GM23248 (cell line): ENCODE results near the gene CD84. TPM values are rescaled to one million over a fixed set of nuclear protein-coding genes. Genes with fewer than 3 reads are reported as not detected.
"Not testable (repeated sequence)": the region's sequence is repeated elsewhere in the genome, so short reads cannot be mapped to it uniquely, and the experiment has no call there.

ENCODE experiments used
- DNase-seq: peaks from one replicate; pipeline ENCODE4 v3.0.0-alpha.2; 2015
- H2AFZ ChIP-seq: fragments of 200-600 bp; sonication (generic); 2 replicates; pipeline ENCODE4 v1.6.1; 2016; ENCODE audit warnings: antibody characterized with exemption
- H3F3A ChIP-seq: fragments of 200-600 bp; sonication (generic); 2 replicates; pipeline ENCODE4 v1.6.1; 2016; ENCODE audit warnings: mild to moderate bottlenecking, antibody characterized with exemption, mixed run types; ENCODE audit not compliant: insufficient read depth
- H3K27ac ChIP-seq: fragments of 200-600 bp; sonication (generic); 2 replicates; pipeline ENCODE4 v1.5.1; 2016; ENCODE audit warnings: mild to moderate bottlenecking
- H3K27me3 ChIP-seq: fragments of 200-600 bp; sonication (generic); replicated peaks from 2 replicates; pipeline ENCODE4 v1.6.1; 2016; ENCODE audit warnings: mild to moderate bottlenecking; ENCODE audit not compliant: insufficient read depth
- H3K36me3 ChIP-seq: fragments of 200-600 bp; sonication (generic); 2 replicates; pipeline ENCODE4 v1.6.1; 2016; ENCODE audit warnings: low read depth, mild to moderate bottlenecking
- H3K4me1 ChIP-seq: fragments of 200-600 bp; sonication (generic); 2 replicates; pipeline ENCODE4 v1.6.1; 2016; ENCODE audit warnings: mild to moderate bottlenecking; ENCODE audit not compliant: insufficient read depth
- H3K4me2 ChIP-seq: fragments of 200-600 bp; sonication (generic); one replicate; pipeline ENCODE4 v1.6.1; 2016; ENCODE audit warnings: mild to moderate bottlenecking; ENCODE audit not compliant: unreplicated experiment
- H3K4me3 ChIP-seq: fragments of 200-600 bp; sonication (generic); 2 replicates; pipeline ENCODE4 v1.5.1; 2016; ENCODE audit warnings: mild to moderate bottlenecking
- H3K79me2 ChIP-seq: fragments of 200-600 bp; sonication (generic); 2 replicates; pipeline ENCODE4 v1.6.1; 2016; ENCODE audit warnings: mild to moderate bottlenecking; ENCODE audit not compliant: insufficient read depth
- H3K9ac ChIP-seq: fragments of 200-600 bp; sonication (generic); 2 replicates; pipeline ENCODE4 v1.6.1; 2016; ENCODE audit warnings: mild to moderate bottlenecking
- H3K9me2 ChIP-seq: fragments of 200-600 bp; sonication (generic); 2 replicates; pipeline ENCODE4 v1.6.1; 2016; ENCODE audit warnings: mixed run types, mild to moderate bottlenecking, moderate library complexity; ENCODE audit not compliant: insufficient read depth
- H3K9me3 ChIP-seq: fragments of 200-600 bp; sonication (generic); one replicate; pipeline ENCODE4 v1.6.1; 2017; ENCODE audit warnings: low read depth
- H4K20me1 ChIP-seq: fragments of 200-600 bp; sonication (generic); 2 replicates; pipeline ENCODE4 v1.6.0; 2016; ENCODE audit not compliant: insufficient read depth
- EZH2 ChIP-seq: fragments of 200-600 bp; sonication (generic); IDR thresholded peaks from 2 replicates; pipeline ENCODE4 v1.6.1; 2018; ENCODE audit warnings: antibody characterized with exemption, mild to moderate bottlenecking; ENCODE audit not compliant: insufficient read depth, poor library complexity, severe bottlenecking
- EZH2phosphoT487 ChIP-seq: fragments of 200-600 bp; sonication (generic); IDR thresholded peaks from 2 replicates; pipeline ENCODE4 v1.6.1; 2018; ENCODE audit warnings: antibody characterized with exemption, moderate library complexity, mild to moderate bottlenecking, low read depth; ENCODE audit not compliant: insufficient read depth
- WGBS, 2 experiments: methylation state at CpG; one replicate each; pipeline ENCODE4 v1.1.6; 2015 to 2017; ENCODE audit warnings: low lambda C conversion rate in 2 of 2, low coverage in 1 of 2; ENCODE audit errors: missing lambda C conversion rate in 2 of 2; 5-methylcytosine and 5-hydroxymethylcytosine counted together
- in situ Hi-C: fragments of 300-500 bp; cut with MboI; formaldehyde crosslinking; loops from 2 replicates; pipeline ENCODE4 v1.15.0; 2020
- polyA plus RNA-seq: library from polyadenylated mRNA; unstranded; fragments of >200 nt; fragmentation: Nextera tagmentation; extraction: Ambion mirVana; gene quantifications from 2 replicates; pipeline ENCODE4 v1.2.1, GENCODE V29; 2016
- total RNA-seq: library from RNA; depleted of rRNA; stranded (reverse); fragments of >200 nt; shearing (Covaris generic); gene quantifications from 2 replicates; pipeline ENCODE4 v1.2.3, GENCODE V29; 2014

The CD84 gene
- total and polyA plus RNA-seq, 2 experiments from 2014 or later = not detected

- Histone ChIP-seq H3K9ac (no peak overlapping the region), H3K4me2 (no peak overlapping the region), H3K4me3 (no peak overlapping the region), H3K27me3 (no peaks in the 10 kb centered on the region), H2AFZ (no peak overlapping the region), H3K4me1 (no peaks in the 10 kb centered on the region), H3K9me2 (no peaks in the 10 kb centered on the region), H3K27ac (no peak overlapping the region), H3K9me3 (no peaks in the 10 kb centered on the region), H3F3A (no peaks in the 10 kb centered on the region), H3K79me2 (no peaks in the 10 kb centered on the region), H4K20me1 (no peaks in the 10 kb centered on the region), H3K36me3 (no peaks in the 10 kb centered on the region)
- TF ChIP-seq EZH2 (no peak), EZH2phosphoT487 (no peak)
- in situ Hi-C loops = no loop called here
- no peak for DNase-seq
Observed at GRCh38 chr1:160560806-160561205, 18.5 kb downstream of the CD84 start.

- no peaks in the 10 kb centered on the region for H4K20me1 ChIP-seq
- WGBS, 2 experiments = 15 to 18% methylated on average over 4 of the region's 4 CpGs
Observed at GRCh38 chr1:160560045-160560705, 19.1 kb downstream of the CD84 start.

GRCh38 chr1:160559437-160559836, 19.9 kb downstream of the CD84 start:
- H3K36me3 ChIP-seq, H3K27ac ChIP-seq, H3K4me2 ChIP-seq, H3K9me2 ChIP-seq, H3K9ac ChIP-seq, H3K9me3 ChIP-seq, in situ Hi-C loops, H4K20me1 ChIP-seq, H3K27me3 ChIP-seq, DNase-seq, H3K4me3 ChIP-seq, H3K79me2 ChIP-seq, H2AFZ ChIP-seq, H3K4me1 ChIP-seq, H3F3A ChIP-seq: not testable (repeated sequence)
- 13 to 23% methylated on average over 3 of the region's 3 CpGs for WGBS, 2 experiments

More at GRCh38 chr1:160560045-160560705, 19.1 kb downstream of the CD84 start:
- no peak overlapping the region for H3K4me3 ChIP-seq
- no peaks in the 10 kb centered on the region for H3K9me2 ChIP-seq
- no peaks in the 10 kb centered on the region for H3F3A ChIP-seq
- no peaks in the 10 kb centered on the region for H3K27me3 ChIP-seq
- H3K36me3 ChIP-seq = no peaks in the 10 kb centered on the region
- no peak overlapping the region for H3K9ac ChIP-seq
- no peak overlapping the region for H3K4me2 ChIP-seq
- TF ChIP-seq EZH2phosphoT487 (no peak), EZH2 (no peak)
- no peaks in the 10 kb centered on the region for H3K9me3 ChIP-seq
- H3K4me1 ChIP-seq = no peaks in the 10 kb centered on the region
- no peak for DNase-seq
- no peaks in the 10 kb centered on the region for H3K79me2 ChIP-seq
- no peak overlapping the region for H3K27ac ChIP-seq
- no peak overlapping the region for H2AFZ ChIP-seq
- in situ Hi-C loops = no loop called here

GRCh38 chr1:160558660-160559380, 20.5 kb downstream of the CD84 start:
- no peaks in the 10 kb centered on the region for H3K36me3 ChIP-seq
- H4K20me1 ChIP-seq = no peaks in the 10 kb centered on the region
- H3K27ac ChIP-seq = no peak overlapping the region
- H2AFZ ChIP-seq = no peak overlapping the region
- no peak overlapping the region for H3K9ac ChIP-seq
- H3K4me3 ChIP-seq = no peak overlapping the region
- in situ Hi-C loops = no loop called here
- TF ChIP-seq EZH2 (no peak), EZH2phosphoT487 (no peak)
- no peaks in the 10 kb centered on the region for H3K27me3 ChIP-seq
- H3K9me3 ChIP-seq = no peaks in the 10 kb centered on the region
- H3K4me1 ChIP-seq = no peaks in the 10 kb centered on the region
- H3K79me2 ChIP-seq = no peaks in the 10 kb centered on the region
- no peak for DNase-seq
- H3F3A ChIP-seq = no peaks in the 10 kb centered on the region
- H3K4me2 ChIP-seq = no peak overlapping the region
- H3K9me2 ChIP-seq = no peaks in the 10 kb centered on the region
- WGBS, 2 experiments = 10 to 13% methylated on average over 4 of the region's 4 CpGs

- in situ Hi-C loops = no loop called here
- H2AFZ ChIP-seq = no peak overlapping the region
- H3K4me2 ChIP-seq = no peak overlapping the region
- H3K27me3 ChIP-seq = no peaks in the 10 kb centered on the region
- no peak for DNase-seq
- H3F3A ChIP-seq = no peaks in the 10 kb centered on the region
- H3K9me2 ChIP-seq = no peaks in the 10 kb centered on the region
- no peak overlapping the region for H3K4me3 ChIP-seq
- WGBS, 2 experiments = 24 to 28% methylated on average over 4 of the region's 4 CpGs
- H3K36me3 ChIP-seq = no peaks in the 10 kb centered on the region
- H3K79me2 ChIP-seq = no peaks in the 10 kb centered on the region
- H3K9ac ChIP-seq = no peak overlapping the region
- H3K27ac ChIP-seq = no peak overlapping the region
- H3K9me3 ChIP-seq = no peaks in the 10 kb centered on the region
- H3K4me1 ChIP-seq = no peaks in the 10 kb centered on the region
- H4K20me1 ChIP-seq = no peaks in the 10 kb centered on the region
- TF ChIP-seq EZH2phosphoT487 (no peak), EZH2 (no peak)
Observed at GRCh38 chr1:160553778-160554177, 25.5 kb downstream of the CD84 start.
